Epithelial cell of proximal tubule (primary cell): Measurements from ENCODE around the gene MRPS25. TPM values are rescaled to one million over a fixed set of nuclear protein-coding genes. Genes with fewer than 3 reads are reported as not detected.

Experiments
- DNase-seq: peaks from one replicate; pipeline ENCODE4 v3.0.0-alpha.2; 2011; ENCODE audit warnings: low read depth
- H3K4me3 ChIP-seq: 2 replicates; pipeline ENCODE4 v1.5.1; 2011; ENCODE audit warnings: low read depth, mild to moderate bottlenecking, low read length
- total RNA-seq: library from RNA; depleted of rRNA; stranded (reverse); fragments of >200 nt; gene quantifications from 2 replicates; pipeline ENCODE4 v1.2.3, GENCODE V29; 2015
- TF ChIP-seq, protein P1 (sequence below): conservative IDR thresholded peaks from 2 replicates; pipeline ENCODE4 v1.5.1; 2012; ENCODE audit warnings: low read depth, mild to moderate bottlenecking, low read length

The MRPS25 gene
- total RNA-seq, 1 donor from 2014 or later, result 27.0 TPM

DNA sequence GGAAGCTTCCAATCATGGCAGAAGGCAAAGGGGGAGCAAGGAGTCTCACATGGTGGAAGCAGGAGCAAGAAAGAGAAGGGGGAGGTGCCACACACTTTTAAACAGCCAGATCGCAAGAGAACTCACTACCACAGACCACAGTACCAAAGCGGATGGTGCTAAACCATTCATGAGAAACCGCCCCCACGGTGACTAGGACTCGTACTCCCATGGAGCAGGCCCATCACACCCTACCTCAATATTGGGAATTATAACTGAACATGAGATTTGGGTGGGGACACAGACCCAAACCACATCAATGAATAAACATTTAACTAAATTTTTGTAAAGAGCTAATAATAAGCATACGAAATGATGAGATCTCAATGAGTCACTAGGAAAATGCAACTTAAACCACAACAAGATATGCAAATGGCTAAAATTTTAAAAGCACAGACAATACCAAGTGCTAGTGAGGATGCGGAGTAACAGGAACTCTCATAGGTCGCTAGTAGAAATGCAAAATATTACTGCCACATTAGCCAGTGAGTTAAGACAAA, 10.0 kb downstream of the MRPS25 start:
- no peak for DNase-seq
- no peak overlapping the region for H3K4me3 ChIP-seq
- TF ChIP-seq, protein P1, sequence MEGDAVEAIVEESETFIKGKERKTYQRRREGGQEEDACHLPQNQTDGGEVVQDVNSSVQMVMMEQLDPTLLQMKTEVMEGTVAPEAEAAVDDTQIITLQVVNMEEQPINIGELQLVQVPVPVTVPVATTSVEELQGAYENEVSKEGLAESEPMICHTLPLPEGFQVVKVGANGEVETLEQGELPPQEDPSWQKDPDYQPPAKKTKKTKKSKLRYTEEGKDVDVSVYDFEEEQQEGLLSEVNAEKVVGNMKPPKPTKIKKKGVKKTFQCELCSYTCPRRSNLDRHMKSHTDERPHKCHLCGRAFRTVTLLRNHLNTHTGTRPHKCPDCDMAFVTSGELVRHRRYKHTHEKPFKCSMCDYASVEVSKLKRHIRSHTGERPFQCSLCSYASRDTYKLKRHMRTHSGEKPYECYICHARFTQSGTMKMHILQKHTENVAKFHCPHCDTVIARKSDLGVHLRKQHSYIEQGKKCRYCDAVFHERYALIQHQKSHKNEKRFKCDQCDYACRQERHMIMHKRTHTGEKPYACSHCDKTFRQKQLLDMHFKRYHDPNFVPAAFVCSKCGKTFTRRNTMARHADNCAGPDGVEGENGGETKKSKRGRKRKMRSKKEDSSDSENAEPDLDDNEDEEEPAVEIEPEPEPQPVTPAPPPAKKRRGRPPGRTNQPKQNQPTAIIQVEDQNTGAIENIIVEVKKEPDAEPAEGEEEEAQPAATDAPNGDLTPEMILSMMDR, result no peak

DNA sequence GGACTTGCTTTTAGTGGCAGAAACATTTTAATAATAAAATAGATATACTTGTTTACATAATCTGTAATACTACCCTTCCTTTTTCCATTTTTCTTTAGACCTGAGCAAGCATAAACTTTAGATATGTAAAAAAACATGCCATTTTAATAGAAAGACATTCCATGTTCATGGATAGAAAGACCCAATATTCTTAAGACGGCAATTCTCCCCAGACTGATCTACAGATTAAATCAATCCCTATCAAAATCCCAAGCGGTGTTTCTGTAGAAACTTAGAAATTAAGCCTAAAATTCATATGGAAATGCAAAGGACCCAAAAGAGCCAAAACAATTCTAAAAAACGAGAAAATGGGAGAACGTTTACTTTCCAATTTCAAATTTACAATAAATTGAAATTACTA, 11.6 kb downstream of the MRPS25 start:
- H3K4me3 ChIP-seq, result no peak overlapping the region
- TF ChIP-seq, protein P1, result no peak
- no peak for DNase-seq

DNA sequence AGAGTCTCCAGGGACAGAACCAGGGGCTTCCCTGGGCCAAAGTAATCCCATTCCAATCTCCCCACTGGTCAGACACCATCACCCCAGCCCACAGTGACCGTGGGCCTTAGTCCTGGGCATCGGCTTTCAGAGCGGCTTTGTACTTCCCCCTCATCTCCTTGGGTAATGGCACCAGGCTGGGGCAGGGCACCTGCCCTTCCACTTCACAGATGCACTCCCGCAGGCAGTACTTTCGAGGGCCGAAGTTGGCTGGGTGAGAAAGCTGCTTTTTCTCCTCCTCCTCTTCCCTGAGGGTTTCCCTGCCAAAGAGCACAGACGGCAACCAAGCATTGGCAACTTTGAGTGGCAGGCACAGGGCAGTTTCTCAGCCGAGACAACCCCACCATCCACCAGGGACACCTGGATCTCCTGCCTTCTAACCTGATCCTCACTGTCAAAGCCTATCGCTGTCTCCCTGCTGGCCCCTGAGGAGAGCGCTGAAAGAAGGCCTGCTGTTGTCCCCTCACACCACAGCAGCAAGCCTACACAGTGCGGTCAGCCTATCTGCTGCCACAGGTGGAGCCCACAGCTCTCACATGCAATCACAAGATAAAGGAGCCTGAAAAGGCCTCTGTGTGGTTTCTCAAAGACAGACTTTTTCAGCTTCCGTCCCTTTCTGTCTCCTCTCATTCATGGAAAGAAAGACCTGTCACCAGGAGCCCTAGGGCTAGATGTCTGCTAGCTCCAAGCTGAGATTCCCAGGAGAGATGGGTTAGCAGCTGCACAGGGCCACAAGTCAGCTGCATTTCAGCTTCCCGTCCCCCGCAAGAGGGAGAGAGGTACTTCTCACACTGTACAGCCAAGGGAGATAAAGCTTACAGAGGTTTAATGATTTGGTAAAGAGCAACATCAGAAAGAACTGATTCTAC, 12.5 kb downstream of the MRPS25 start:
- TF ChIP-seq, protein P1, result no peak
- DNase-seq, result no peak
- no peak overlapping the region for H3K4me3 ChIP-seq

DNA sequence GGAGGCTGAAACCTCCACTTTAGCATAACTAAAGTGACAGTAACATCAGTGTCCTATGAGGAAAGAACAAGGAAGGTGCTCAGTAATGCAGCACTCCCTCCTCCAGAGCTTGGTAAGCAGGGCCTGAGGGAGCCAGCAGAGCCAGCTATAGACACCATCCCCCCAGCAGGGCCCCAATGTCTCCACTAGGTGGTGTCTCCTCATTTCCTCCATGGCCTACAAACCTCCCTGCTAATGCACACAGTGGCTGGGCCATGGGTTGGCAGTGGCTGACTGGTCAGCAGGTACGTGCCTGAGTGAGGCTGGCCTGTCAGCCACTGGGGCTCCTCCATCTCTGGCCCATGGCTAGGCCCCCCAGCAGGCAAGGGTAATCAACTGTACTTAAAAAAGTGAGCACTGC, 13.6 kb downstream of the MRPS25 start:
- TF ChIP-seq, protein P1, result peak; percentile 78
- H3K4me3 ChIP-seq, result no peak overlapping the region
- DNase-seq, result no peak

DNA sequence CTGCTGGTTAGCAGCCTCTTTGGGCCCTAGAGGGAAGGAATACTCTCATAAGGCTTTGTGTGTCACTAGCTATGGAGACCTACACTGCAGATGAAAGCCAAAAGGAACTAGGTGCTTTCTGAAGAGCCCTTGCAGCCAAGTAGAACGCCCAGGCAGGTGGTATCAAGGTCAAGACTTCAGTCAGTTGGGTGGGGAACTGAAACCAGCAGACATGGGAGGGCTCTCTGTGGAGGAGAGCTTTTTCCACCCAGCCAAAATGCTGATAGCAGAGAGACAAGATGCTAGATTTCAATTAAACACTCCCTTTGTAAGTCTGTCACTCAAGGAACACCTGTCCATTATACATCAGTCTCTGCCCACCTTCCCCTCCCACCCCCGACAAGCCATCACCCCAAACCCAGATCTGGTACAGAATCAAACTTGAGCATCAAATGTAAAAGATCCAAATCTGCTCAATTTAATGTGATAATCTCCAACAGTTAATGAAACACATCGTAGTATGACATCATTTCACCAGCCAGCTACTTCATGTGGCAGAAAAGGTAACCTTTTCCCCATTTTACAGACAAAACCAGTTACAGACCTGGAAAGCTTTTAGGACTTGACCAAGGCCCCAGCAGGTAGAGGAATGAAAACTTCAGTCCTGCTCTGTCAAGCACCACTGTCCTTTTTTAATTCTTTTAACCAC, 14.6 kb downstream of the MRPS25 start:
- DNase-seq, result no peak

DNA sequence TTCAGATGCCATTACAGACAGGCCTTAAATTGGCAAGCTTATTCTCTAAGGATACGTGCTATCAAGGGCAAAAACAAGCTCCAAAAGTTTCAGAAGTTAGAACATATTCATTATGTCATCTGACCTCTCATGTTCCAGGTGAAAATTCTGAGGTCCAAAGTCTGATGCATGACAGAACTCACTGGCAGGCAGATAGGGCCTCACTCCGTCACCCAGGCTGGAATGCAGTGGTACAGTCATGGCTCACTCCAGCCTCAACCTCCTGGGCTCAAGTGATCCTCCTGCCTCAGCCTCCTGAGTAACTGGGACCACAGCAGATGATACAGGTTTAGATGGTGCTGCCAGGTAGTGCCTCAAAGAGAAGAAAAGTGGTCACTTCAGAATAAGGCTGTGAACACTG, 15.5 kb downstream of the MRPS25 start:
- TF ChIP-seq, protein P1, result no peak
- no peak for DNase-seq

More for the DNA sequence above, 14.6 kb downstream of the MRPS25 start:
- TF ChIP-seq, protein P1, result no peak
- H3K4me3 ChIP-seq, result no peak overlapping the region

More for the DNA sequence above, 15.5 kb downstream of the MRPS25 start:
- no peak overlapping the region for H3K4me3 ChIP-seq
